Choroid plexus epithelial cell (primary cell): ENCODE results near the gene DCTN4.
"Not testable (repeated sequence)": the region's sequence is repeated elsewhere in the genome, so short reads cannot be mapped to it uniquely, and the experiment has no call there.

Experiments used
- DNase-seq: peaks from one replicate; pipeline ENCODE4 v3.0.0-alpha.2; 2010; ENCODE audit warnings: low read depth
- H3K4me3 ChIP-seq: 2 replicates; pipeline ENCODE4 v1.5.1; 2011; ENCODE audit warnings: low read depth, mild to moderate bottlenecking, control low read depth, low read length, moderate library complexity
- TF ChIP-seq, protein P1 (sequence below): conservative IDR thresholded peaks from 2 replicates; pipeline ENCODE4 v1.5.1; 2011; ENCODE audit warnings: low read depth, mild to moderate bottlenecking, control low read depth, inconsistent platforms, low read length, moderate library complexity

DCTN4 gene

DNA sequence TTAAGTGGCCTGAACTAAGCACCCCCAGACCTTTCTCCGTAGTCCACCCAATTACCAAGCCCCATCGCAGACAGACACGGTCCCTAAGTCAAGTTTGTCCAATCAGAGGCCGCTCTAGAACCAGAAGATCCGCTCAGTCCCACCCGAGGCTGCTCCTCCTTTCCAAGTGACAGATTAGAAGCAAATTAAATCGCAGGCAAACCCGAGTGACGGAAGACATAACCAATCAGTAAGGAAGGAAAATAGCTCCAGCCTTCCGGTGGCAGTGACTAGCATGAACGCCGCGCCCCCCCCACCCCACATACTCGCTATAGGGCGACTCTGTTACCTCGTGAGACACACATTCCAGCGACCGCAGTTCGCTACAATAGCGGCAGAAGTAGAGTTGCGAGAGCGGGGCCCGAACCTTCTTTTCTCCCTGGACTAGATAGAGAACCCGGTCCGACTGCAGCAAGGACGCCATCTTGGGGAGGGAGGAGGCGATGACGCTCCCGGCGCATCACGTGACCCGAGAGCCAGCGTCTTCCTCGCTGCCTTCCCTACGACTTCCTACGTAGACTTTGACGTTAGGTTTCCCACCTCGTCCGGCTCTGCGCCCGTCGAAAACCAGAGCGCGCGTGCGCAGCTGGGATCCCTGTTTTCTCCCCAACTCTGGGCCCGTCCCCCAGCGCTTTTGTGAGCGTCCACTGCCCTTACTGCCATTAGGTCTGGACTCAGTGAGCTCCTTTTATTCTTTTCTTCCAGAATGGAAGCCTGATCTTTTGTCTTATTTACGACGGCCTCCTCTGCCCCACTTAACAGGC, at the start of gene DCTN4:
Gene DCTN4 (minus strand): TSS at position 487 of the 803 bp plus-strand sequence. CDS start 24 bp downstream, at position 463.
- peak; percentile 100 for DNase-seq
- peak within 1 kb of the TSS; percentile 82 for H3K4me3 ChIP-seq
- TF ChIP-seq, protein P1, sequence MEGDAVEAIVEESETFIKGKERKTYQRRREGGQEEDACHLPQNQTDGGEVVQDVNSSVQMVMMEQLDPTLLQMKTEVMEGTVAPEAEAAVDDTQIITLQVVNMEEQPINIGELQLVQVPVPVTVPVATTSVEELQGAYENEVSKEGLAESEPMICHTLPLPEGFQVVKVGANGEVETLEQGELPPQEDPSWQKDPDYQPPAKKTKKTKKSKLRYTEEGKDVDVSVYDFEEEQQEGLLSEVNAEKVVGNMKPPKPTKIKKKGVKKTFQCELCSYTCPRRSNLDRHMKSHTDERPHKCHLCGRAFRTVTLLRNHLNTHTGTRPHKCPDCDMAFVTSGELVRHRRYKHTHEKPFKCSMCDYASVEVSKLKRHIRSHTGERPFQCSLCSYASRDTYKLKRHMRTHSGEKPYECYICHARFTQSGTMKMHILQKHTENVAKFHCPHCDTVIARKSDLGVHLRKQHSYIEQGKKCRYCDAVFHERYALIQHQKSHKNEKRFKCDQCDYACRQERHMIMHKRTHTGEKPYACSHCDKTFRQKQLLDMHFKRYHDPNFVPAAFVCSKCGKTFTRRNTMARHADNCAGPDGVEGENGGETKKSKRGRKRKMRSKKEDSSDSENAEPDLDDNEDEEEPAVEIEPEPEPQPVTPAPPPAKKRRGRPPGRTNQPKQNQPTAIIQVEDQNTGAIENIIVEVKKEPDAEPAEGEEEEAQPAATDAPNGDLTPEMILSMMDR = no peak

DNA sequence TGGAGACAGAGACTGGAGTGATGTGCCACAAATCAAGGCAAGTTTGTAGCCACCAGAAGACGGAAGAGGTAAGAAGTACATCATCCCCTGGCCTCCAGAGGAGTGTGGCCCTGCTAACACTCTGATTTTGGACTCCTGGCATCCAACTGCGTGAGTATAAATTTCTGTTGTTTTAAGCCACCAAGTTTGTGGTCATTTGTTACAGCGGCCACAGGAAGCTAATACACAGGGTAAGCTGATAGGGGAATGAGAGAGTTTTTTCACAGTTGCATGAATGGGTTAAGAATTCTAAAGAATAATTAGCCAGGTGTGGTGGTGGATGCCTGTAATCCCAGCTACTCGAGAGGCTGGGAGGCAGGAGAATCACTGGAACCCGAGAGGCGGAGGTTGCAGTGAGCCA, 45.6 kb upstream of the DCTN4 start:
- TF ChIP-seq, protein P1 = no peak
- no peak for DNase-seq
- H3K4me3 ChIP-seq = no peak overlapping the region

DNA sequence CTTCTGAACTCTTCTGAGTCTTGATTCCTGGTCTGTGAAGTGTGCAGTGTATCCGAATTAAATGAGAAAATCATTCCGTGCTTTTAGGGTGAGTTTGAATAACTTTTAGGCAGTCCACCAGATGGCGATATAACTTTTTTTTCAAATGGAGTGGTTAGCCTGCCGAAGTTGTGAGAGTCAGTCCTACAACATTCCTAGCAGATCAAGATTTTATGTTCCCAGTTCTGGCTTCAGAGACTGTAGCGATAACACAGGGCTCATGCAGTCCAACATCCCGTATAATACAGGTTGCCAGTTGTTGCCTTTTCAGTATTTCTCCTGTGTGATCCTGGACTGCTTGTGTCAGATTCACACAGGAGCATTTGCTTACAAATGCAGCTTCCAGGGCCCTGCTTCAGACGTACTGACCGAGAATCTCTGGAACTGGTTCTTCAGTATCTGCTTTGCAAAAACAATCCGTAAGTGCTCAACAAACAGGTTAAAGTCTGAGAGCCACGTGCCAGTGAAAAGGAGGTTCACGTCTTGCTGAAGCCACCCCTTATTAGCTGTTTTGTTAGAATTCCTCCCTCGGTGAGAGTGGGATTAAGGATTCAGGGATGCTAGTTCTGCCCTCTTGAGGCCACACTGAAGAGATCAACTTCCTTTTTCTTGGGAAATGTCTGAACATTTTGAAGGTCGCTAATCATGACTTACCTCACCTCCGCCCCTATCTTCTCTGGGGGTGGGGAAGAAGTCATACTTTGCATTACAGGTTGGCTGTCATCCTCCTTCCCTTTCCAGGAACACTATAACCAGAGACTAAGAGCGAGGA, 42.5 kb upstream of the DCTN4 start:
- TF ChIP-seq, protein P1 = peak; percentile 72
- peak; percentile 87 for DNase-seq
- H3K4me3 ChIP-seq = peak overlapping the region; percentile 52

DNA sequence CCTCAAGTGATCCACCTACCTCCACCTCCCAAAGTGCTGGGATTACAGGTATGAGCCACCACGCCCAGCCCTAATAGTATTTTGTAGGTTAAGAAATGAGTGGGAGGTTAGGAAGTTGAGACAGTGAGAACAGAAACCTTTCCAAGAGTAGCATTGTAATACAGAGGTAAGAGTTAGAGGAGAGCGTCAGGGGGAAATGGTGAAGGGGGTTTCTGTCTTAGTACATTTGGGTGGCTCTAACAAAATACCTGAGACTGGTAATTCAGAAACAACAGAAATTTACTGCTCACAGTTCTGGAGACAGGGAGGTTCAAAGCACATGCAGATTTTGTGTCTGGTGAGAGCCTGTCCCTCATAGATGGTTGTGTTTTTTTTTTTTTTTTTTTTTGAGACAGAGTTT, 38.6 kb upstream of the DCTN4 start:
- no peak overlapping the region for H3K4me3 ChIP-seq
- TF ChIP-seq, protein P1 = no peak

DNA sequence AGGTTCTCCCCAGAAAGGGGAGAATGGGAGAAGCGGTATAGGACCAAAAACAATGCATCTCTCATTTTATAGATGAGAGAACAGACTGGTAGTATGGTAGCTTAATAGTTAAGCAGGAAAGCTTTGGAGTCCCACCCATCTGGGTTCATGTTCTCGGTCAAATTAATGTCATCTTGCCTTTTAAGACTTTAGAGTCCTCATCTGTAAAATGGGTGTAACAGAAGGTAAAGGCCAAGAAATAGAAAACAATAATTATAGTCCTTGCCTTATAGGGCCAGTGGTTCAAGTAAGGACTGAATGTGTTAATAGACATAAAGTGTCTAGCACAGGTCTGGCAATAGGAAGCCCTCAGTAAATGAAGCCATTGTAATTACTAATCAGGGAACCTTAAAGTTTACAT, 36.1 kb upstream of the DCTN4 start:
- DNase-seq = no peak
- TF ChIP-seq, protein P1 = no peak

More for the DNA sequence above, 38.6 kb upstream of the DCTN4 start:
- no peak for DNase-seq

DNA sequence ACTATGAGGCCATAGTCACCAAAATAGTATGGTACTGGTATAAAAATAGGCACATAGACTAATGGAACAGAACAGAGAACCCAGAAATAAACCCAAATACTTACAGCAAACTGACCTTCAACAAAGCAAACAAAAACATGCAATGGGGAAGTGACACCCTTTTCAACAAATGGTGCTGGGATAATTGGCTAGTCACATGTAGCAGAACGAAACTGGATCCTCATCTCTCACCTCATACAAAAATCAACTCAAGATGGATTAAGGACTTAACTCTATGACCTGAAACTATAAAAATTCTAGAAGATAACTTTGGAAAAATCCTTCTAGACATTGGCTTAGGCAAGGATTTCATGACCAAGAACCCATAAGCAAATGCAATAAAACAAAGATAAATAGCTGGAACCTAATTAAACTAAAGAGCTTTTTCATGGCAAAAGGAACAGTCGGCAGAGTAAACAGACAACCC, 34.6 kb upstream of the DCTN4 start:
- not testable (repeated sequence) for H3K4me3 ChIP-seq, DNase-seq

More for the DNA sequence above, 36.1 kb upstream of the DCTN4 start:
- H3K4me3 ChIP-seq = no peak overlapping the region

DNA sequence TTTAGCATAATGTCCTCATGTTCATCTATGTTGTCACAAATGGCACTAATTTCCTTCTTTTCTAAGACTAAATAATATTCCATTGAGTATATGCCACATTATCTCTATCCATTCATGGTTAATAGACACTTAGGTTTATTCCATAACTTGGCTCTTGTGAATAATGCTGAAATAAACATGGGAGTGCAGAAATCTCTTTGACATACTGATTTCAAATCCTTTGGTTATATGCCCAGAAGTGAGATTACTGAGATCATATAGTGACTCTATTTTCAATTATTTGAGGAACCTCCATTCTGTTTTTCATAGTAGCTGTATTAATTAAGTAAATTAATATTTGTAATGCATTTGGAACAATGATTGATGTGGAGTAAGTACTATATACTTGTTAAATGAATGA, 32.7 kb upstream of the DCTN4 start:
- H3K4me3 ChIP-seq = no peak overlapping the region
- DNase-seq = peak; percentile 23
- TF ChIP-seq, protein P1 = no peak
